ENCODE measurements around the gene OSTC. TPM values are rescaled to one million over a fixed set of nuclear protein-coding genes. Genes with fewer than 3 reads are reported as not detected.

The OSTC gene
- total and polyA plus RNA-seq, 9 of the 15 experiments (the other 6 are each of a cell fraction or from before 2014, with no cell fraction given), result 112 to 966 (median 235) TPM

DNA sequence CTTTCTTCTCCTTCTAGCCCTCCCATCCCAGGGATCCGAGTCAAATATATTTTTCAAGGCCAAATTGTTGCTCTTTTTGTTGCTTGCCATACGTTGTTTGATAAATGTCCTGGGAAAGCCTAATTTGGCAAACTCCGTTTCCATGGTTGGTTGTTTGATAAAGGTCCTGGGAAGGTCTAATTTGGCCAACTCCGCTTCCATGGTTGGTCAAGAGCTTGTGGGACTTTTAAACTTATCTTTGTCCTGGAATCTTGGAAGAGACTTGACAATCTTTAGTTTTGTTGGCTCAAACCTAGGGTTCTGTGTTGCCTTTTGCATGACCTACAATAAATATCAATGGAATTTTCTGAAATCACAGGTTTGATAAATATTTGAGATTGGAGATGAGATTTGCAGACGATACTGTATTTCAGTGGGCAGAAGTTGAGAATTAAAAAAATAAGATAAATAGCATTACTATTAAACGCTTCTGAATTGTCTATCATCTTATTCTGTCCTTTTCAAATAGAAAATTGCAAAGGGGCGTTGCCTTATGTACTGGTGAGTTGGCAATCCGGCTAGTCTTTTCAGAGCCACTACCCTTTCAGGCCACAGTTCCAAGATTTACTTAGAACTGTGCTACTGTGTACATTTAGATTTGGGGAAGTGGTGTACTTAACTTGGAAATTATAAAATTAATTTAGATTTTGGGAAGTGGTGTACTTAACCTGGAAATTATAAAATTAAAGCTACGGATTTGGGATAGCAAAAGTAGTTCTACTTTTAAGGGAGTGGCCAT, 804 bp downstream of the OSTC start (continued):
- TF ChIP-seq, protein P1, sequence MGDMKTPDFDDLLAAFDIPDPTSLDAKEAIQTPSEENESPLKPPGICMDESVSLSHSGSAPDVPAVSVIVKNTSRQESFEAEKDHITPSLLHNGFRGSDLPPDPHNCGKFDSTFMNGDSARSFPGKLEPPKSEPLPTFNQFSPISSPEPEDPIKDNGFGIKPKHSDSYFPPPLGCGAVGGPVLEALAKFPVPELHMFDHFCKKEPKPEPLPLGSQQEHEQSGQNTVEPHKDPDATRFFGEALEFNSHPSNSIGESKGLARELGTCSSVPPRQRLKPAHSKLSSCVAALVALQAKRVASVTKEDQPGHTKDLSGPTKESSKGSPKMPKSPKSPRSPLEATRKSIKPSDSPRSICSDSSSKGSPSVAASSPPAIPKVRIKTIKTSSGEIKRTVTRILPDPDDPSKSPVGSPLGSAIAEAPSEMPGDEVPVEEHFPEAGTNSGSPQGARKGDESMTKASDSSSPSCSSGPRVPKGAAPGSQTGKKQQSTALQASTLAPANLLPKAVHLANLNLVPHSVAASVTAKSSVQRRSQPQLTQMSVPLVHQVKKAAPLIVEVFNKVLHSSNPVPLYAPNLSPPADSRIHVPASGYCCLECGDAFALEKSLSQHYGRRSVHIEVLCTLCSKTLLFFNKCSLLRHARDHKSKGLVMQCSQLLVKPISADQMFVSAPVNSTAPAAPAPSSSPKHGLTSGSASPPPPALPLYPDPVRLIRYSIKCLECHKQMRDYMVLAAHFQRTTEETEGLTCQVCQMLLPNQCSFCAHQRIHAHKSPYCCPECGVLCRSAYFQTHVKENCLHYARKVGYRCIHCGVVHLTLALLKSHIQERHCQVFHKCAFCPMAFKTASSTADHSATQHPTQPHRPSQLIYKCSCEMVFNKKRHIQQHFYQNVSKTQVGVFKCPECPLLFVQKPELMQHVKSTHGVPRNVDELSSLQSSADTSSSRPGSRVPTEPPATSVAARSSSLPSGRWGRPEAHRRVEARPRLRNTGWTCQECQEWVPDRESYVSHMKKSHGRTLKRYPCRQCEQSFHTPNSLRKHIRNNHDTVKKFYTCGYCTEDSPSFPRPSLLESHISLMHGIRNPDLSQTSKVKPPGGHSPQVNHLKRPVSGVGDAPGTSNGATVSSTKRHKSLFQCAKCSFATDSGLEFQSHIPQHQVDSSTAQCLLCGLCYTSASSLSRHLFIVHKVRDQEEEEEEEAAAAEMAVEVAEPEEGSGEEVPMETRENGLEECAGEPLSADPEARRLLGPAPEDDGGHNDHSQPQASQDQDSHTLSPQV (IDR thresholded peaks at IDR 0.05), result 0 out of 2 replicates have a peak, but pooled peaks have one; percentile 18
- TF ChIP-seq RBBP5 (IDR thresholded peaks at IDR 0.05; ENCODE audit: borderline replicate concordance, insufficient read depth, low read length, poor library complexity, severe bottlenecking) (no peak), BDP1 (IDR thresholded peaks at IDR 0.05; ENCODE audit: insufficient read depth, insufficient read length) (no peak), U2AF1 (optimal IDR thresholded peaks at IDR 0.05; ENCODE audit: low read depth, low read length) (no peak), TEAD4 (IDR thresholded peaks at IDR 0.05; ENCODE audit: low read length) (0 out of 2 replicates have a peak, but pooled peaks have one; percentile 3), TEAD4 (CRISPR knock-in tag; IDR thresholded peaks at IDR 0.05; ENCODE audit: borderline replicate concordance) (no peak), LARP7 (IDR thresholded peaks at IDR 0.05) (no peak), BRD4 (IDR thresholded peaks at IDR 0.05) (0 out of 2 replicates have a peak, but pooled peaks have one; percentile 33), SETDB1 (IDR thresholded peaks at IDR 0.05; ENCODE audit: low read length) (no peak)
- TF ChIP-seq, protein P2, sequence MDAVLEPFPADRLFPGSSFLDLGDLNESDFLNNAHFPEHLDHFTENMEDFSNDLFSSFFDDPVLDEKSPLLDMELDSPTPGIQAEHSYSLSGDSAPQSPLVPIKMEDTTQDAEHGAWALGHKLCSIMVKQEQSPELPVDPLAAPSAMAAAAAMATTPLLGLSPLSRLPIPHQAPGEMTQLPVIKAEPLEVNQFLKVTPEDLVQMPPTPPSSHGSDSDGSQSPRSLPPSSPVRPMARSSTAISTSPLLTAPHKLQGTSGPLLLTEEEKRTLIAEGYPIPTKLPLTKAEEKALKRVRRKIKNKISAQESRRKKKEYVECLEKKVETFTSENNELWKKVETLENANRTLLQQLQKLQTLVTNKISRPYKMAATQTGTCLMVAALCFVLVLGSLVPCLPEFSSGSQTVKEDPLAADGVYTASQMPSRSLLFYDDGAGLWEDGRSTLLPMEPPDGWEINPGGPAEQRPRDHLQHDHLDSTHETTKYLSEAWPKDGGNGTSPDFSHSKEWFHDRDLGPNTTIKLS (IDR thresholded peaks at IDR 0.05; ENCODE audit: borderline replicate concordance, low read depth), result peak; percentile 86
- TF ChIP-seq, protein P3, sequence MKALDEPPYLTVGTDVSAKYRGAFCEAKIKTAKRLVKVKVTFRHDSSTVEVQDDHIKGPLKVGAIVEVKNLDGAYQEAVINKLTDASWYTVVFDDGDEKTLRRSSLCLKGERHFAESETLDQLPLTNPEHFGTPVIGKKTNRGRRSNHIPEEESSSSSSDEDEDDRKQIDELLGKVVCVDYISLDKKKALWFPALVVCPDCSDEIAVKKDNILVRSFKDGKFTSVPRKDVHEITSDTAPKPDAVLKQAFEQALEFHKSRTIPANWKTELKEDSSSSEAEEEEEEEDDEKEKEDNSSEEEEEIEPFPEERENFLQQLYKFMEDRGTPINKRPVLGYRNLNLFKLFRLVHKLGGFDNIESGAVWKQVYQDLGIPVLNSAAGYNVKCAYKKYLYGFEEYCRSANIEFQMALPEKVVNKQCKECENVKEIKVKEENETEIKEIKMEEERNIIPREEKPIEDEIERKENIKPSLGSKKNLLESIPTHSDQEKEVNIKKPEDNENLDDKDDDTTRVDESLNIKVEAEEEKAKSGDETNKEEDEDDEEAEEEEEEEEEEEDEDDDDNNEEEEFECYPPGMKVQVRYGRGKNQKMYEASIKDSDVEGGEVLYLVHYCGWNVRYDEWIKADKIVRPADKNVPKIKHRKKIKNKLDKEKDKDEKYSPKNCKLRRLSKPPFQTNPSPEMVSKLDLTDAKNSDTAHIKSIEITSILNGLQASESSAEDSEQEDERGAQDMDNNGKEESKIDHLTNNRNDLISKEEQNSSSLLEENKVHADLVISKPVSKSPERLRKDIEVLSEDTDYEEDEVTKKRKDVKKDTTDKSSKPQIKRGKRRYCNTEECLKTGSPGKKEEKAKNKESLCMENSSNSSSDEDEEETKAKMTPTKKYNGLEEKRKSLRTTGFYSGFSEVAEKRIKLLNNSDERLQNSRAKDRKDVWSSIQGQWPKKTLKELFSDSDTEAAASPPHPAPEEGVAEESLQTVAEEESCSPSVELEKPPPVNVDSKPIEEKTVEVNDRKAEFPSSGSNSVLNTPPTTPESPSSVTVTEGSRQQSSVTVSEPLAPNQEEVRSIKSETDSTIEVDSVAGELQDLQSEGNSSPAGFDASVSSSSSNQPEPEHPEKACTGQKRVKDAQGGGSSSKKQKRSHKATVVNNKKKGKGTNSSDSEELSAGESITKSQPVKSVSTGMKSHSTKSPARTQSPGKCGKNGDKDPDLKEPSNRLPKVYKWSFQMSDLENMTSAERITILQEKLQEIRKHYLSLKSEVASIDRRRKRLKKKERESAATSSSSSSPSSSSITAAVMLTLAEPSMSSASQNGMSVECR (CRISPR knock-in tag; IDR thresholded peaks at IDR 0.05), result 0 out of 2 replicates have a peak, but pooled peaks have one; percentile 17
- TF ChIP-seq, protein P4, sequence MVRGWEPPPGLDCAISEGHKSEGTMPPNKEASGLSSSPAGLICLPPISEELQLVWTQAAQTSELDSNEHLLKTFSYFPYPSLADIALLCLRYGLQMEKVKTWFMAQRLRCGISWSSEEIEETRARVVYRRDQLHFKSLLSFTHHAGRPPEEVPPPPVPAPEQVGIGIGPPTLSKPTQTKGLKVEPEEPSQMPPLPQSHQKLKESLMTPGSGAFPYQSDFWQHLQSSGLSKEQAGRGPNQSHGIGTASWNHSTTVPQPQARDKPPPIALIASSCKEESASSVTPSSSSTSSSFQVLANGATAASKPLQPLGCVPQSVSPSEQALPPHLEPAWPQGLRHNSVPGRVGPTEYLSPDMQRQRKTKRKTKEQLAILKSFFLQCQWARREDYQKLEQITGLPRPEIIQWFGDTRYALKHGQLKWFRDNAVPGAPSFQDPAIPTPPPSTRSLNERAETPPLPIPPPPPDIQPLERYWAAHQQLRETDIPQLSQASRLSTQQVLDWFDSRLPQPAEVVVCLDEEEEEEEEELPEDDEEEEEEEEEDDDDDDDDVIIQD (CRISPR knock-in tag; IDR thresholded peaks at IDR 0.05), result no peak
- TF ChIP-seq, protein P5, sequence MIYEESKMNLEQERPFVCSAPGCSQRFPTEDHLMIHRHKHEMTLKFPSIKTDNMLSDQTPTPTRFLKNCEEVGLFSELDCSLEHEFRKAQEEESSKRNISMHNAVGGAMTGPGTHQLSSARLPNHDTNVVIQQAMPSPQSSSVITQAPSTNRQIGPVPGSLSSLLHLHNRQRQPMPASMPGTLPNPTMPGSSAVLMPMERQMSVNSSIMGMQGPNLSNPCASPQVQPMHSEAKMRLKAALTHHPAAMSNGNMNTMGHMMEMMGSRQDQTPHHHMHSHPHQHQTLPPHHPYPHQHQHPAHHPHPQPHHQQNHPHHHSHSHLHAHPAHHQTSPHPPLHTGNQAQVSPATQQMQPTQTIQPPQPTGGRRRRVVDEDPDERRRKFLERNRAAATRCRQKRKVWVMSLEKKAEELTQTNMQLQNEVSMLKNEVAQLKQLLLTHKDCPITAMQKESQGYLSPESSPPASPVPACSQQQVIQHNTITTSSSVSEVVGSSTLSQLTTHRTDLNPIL (CRISPR knock-in tag; IDR thresholded peaks at IDR 0.05), result no peak
